Renal pelvis (tissue), 4 donors: ENCODE data around the gene CUBN. TPM values are rescaled to one million over a fixed set of nuclear protein-coding genes. Genes with fewer than 3 reads are reported as not detected.

ENCODE experiments used
- DNase-seq: peaks from one replicate; pipeline ENCODE4 v3.0.0-alpha.2; 2013
- polyA plus RNA-seq, 3 donors: library from polyadenylated mRNA; unstranded; fragments of 120-200 nt; gene quantifications; one replicate each; pipeline ENCODE4 v1.2.1, GENCODE V29; 2013; ENCODE audit not compliant: insufficient read length in 3 of 3

Gene CUBN
- polyA plus RNA-seq, 3 donors, result 170 to 263 (median 254) TPM

- DNase-seq, result no peak
These were observed 55.1 kb downstream of the CUBN start for GRCh38 chr10:17074541-17074847.

- no peak for DNase-seq
These were observed 55.7 kb downstream of the CUBN start for GRCh38 chr10:17073725-17074540.

DNA sequence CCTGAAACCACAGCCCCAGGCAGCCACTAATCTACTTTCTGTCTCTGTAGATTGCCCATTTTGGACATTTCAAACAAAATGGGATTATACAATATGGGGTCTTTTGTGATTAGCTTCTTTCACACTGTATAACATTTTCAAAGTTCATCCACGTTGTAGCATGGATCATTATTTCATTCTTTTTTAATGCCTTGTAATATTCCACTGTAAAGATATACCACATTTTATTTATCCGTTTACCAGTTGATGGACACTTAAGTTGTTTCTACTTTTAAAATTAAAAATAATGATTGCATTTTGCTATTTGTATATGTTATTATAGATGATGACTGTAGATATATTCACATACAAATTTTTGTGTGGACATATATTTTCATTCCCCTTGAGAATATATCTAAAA is 60.7 kb downstream of the CUBN start:
- DNase-seq, result no peak

GRCh38 chr10:17067376-17068264 is 62.0 kb downstream of the CUBN start:
- DNase-seq, result no peak

DNA sequence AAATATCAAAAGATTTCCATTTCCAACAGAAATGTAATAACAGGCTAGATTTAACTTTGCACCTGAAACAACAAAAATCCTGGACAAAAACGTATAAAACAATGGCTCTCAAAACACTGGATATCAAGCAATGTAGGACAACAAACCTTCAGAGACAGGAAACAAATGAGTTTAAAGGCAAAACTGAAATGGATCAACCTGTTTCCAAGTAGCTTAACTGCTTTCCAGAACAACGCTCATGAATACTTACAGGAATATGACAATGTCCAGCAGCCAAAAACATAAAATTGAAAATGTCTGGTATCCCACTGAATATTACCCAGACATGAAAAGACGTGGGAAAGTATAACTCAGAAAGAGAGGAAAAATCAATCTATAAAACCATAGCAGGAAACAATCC is 62.8 kb downstream of the CUBN start:
- no peak for DNase-seq

- DNase-seq, result no peak
These were observed 63.6 kb downstream of the CUBN start for GRCh38 chr10:17066000-17066399.

GRCh38 chr10:17065273-17065672 is 64.3 kb downstream of the CUBN start:
- no peak for DNase-seq

GRCh38 chr10:17064435-17064834 is 65.2 kb downstream of the CUBN start:
- no peak for DNase-seq

- DNase-seq, result no peak
These were observed 66.6 kb downstream of the CUBN start for GRCh38 chr10:17062955-17063484.

- peak; percentile 34 for DNase-seq
These were observed 67.1 kb downstream of the CUBN start for GRCh38 chr10:17062493-17062892.

DNA sequence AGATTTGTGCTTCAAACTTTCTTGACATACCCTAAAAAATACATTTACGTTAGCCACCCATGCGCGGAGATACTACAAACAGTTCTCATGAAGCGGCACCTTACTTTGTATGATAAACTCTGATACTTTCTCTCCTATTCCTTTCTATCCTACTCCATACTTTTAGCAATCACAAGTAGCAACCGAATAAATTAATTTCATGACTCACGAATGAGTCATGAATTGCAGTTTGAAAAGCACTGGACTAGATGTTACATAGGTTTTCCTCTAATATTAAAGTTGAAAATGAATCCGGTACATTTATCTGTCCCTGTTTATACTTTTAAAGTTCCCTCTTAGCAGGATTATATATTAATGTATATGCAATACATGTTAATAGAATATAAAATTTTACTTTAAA is 67.6 kb downstream of the CUBN start:
- no peak for DNase-seq

DNA sequence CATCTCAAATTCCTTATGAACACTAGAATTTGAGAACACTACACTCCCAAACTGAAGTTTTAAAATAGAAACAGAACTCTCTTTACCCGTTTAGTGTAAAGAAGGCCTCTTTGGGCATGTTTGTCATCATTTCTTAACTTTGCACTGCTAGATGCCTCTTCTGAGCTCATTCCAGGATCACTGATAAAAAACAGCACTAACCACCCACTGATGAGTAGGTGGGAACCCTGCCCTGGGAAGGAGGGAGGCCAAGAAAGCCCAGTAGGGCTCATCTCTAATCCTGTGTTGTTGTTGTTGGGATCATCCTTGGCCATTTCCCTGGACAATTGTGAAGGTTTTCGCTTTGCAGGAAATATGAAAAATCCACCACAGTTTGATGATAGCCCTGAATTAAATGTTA is 68.2 kb downstream of the CUBN start:
- no peak for DNase-seq

DNA sequence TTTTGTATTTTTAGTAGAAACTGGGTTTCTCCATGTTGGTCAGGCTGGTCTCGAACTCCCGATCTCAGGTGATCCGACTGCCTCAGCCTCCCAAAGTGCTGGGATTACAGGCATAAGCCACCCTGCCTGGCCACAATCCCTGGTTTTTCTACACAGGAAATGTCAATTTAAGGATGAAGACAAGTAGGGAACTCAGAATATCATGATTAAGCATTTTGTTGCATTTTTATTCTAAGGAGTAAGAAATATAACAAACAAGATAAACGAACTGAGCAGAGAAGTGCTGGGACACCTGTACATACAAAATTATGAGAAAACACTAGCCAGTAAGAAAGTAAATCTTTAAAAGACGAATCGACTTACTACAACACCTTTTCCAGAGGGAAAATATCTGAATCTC is 69.3 kb downstream of the CUBN start:
- DNase-seq, result no peak

DNA sequence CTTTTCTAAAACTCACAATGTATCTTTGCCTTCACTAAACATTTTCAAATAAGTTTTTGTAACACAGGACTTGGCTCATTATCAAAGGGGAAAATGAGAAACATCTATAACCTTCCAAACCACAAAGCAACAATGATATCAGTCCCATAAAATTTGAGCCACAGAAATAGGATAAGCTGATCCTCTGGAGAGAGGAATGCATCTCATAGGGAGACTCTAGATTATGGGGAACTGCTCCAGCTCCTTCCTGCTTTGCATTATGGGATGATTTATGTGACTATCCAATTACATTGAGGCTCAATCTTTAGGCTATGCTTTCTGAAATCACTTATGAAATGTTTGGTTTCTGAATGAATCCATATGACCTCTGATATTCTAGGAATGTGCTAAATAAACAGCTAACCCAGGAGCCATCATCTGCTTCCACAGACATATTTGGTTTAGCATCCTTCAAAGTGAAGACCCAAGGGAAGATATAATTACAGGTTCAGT is 70.4 kb downstream of the CUBN start:
- no peak for DNase-seq

DNA sequence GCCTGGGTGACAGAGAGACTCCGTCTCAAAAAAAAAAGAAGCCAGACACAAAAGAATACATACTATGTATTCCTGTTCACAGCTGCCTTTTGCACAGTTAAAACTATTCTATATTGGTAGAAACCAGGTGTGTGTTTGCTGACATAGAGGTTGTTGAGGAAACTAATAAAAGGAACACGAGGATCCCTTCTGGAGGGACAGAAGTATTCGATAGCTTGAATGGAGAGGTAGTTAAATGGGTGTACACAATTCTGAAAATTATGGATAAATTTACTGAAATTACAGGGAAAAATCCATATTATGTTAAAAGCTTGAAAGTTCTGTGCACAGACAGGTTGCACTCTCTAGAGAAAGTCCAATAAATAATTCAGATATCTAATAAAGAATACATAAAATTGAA is 71.5 kb downstream of the CUBN start:
- DNase-seq, result no peak

GRCh38 chr10:17056781-17057428 is 72.7 kb downstream of the CUBN start:
- DNase-seq, result no peak

GRCh38 chr10:17053513-17053912 is 76.1 kb downstream of the CUBN start:
- DNase-seq, result no peak

DNA sequence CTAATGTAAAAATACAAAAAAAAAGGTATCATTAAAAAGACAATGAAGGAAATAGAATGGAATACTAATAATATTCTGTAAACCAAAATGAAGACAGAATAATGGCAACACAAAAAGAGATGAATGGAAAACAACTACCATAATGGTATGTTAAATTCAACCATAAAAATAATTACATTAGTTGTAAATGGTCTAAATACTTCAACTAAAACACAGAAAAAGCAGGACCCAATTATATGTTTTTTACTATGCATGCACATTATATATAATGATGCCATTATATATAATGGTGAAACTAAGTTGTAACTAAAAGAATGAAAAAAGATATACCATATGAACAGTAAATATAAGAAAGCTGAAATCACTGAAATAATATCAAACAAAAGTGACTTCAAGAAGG is 76.5 kb downstream of the CUBN start:
- DNase-seq, result no peak

- DNase-seq, result no peak
These were observed 77.8 kb downstream of the CUBN start for GRCh38 chr10:17051851-17052250.

DNA sequence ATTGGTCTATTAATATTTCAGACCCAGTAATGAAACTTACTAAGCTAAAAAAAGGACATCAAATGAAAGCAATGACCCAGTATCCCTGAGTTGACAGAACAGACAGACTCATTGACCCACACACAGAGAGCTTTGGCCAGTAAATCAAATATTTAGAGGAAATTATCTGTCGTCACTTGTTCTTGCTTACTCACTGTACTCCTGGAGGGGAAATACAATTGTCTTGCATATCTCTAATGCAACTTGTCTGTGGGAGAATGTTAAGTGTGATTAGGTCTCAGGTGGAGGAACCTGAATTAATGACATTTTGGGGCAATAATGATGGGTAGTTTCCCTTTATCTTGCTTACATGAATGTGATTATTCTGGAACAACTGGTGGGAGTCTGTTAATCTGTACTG is 80.4 kb downstream of the CUBN start:
- no peak for DNase-seq

- DNase-seq, result no peak
These were observed 81.7 kb downstream of the CUBN start for GRCh38 chr10:17047908-17048307.

DNA sequence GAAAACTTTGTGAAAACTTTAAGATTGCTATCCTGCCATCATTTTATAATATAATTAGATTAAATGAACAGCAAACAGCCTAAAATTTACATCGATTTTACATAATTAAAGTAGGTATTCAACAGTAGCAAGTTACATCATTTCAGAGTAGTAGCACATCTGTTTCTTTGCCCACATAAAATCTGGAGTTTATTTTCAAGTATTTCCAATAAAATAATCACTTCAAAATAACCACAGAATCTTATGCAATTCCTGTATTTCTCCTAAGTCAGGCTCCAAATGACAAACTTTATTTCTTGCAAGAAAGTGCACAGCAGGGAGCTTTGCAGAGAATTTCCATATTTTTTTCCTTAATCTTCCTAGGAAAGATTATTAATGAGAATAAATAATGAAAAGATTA is 82.6 kb downstream of the CUBN start:
- DNase-seq, result no peak
